SK-N-SH (cell line): Measurements from ENCODE around the gene KBTBD13. TPM values are rescaled to one million over a fixed set of nuclear protein-coding genes. Genes with fewer than 3 reads are reported as not detected.

Experiments
- CTCF ChIA-PET: fragments of 300-600, 350-600 bp; formaldehyde crosslinking; extraction: SDS; loops from one replicate; lab custom pipeline; 2021; lab: Yijun Ruan, JAX
- POLR2A ChIA-PET: fragments of 350-600 bp; sonication (Branson Sonifier 250); formaldehyde crosslinking; extraction: SDS; loops from one replicate; lab custom pipeline; 2020; ENCODE audit warnings: antibody characterized with exemption, inconsistent platforms; lab: Yijun Ruan, JAX
- DNase-seq: peaks from one replicate; pipeline ENCODE4 v3.0.0; 2012
- H2AFZ ChIP-seq: fragments of 200-600 bp; sonication (generic); 2 replicates; pipeline ENCODE4 v1.8.1; 2016; ENCODE audit warnings: antibody characterized with exemption, mild to moderate bottlenecking, low read depth
- H3F3A ChIP-seq: fragments of 200-600 bp; sonication (generic); replicated peaks from 2 replicates; pipeline ENCODE3; 2016; ENCODE audit warnings: antibody characterized with exemption, mild to moderate bottlenecking; ENCODE audit not compliant: insufficient read depth
- H3K27ac ChIP-seq, 2 experiments: fragments of 200-500 bp in 1 of 2; fragments of 200-600 bp in 1 of 2; sonication (Bioruptor generic) in 1 of 2; sonication (generic), shearing (Covaris generic) in 1 of 2; 2 replicates each; pipeline versions ENCODE4 v1.5.1 to v1.6.1; 2014 to 2016; ENCODE audit warnings: low read depth in 2 of 2, inconsistent platforms in 1 of 2, low read length in 1 of 2, mild to moderate bottlenecking in 1 of 2, mixed read lengths in 1 of 2
- H3K27me3 ChIP-seq: fragments of 200-600 bp; sonication (generic), shearing (Covaris generic); 2 replicates; pipeline ENCODE4 v1.6.1; 2016; ENCODE audit warnings: mixed run types; ENCODE audit not compliant: insufficient read depth
- H3K36me3 ChIP-seq, 2 experiments: fragments of 200-500 bp in 1 of 2; fragments of 200-600 bp in 1 of 2; sonication (Bioruptor generic) in 1 of 2; sonication (generic) in 1 of 2; replicated peaks in 1 of 2; 2 replicates each; pipeline versions ENCODE3 to v1.5.1; 2014 to 2016; ENCODE audit warnings: low read length in 1 of 2, mild to moderate bottlenecking in 1 of 2; ENCODE audit not compliant: insufficient read depth in 2 of 2, control insufficient read depth in 1 of 2
- H3K4me1 ChIP-seq, 2 experiments: fragments of 200-500 bp in 1 of 2; fragments of 200-600 bp in 1 of 2; sonication (Bioruptor generic) in 1 of 2; sonication (generic), shearing (Covaris generic) in 1 of 2; 2 replicates each; pipeline versions ENCODE4 v1.5.1 to v1.6.1; 2014 to 2016; ENCODE audit warnings: low read depth in 1 of 2, low read length in 1 of 2, mixed run types in 1 of 2; ENCODE audit not compliant: insufficient read depth in 2 of 2, control insufficient read depth in 1 of 2
- H3K4me2 ChIP-seq: fragments of 200-600 bp; sonication (generic), shearing (Covaris generic); 2 replicates; pipeline ENCODE4 v1.6.1; 2017; ENCODE audit warnings: mixed run types
- H3K4me3 ChIP-seq, 2 experiments: fragments of 200-500 bp in 1 of 2; fragments of 200-600 bp in 1 of 2; sonication (Bioruptor generic) in 1 of 2; sonication (generic), shearing (Covaris generic) in 1 of 2; 2 replicates each; pipeline versions ENCODE4 v1.5.1 to v1.8.1; 2014 to 2016; ENCODE audit warnings: low read depth in 2 of 2, inconsistent platforms in 1 of 2, low read length in 1 of 2, mild to moderate bottlenecking in 1 of 2, mixed read lengths in 1 of 2, moderate library complexity in 1 of 2
- H3K79me2 ChIP-seq: fragments of 200-600 bp; sonication (generic); 2 replicates; pipeline ENCODE4 v1.8.1; 2017; ENCODE audit warnings: mild to moderate bottlenecking; ENCODE audit not compliant: insufficient read depth
- H3K9ac ChIP-seq: fragments of 200-600 bp; sonication (generic); 2 replicates; pipeline ENCODE4 v1.6.1; 2017; ENCODE audit warnings: mixed run types
- H3K9me2 ChIP-seq: fragments of 200-600 bp; sonication (generic); 2 replicates; pipeline ENCODE4 v1.6.1; 2017; ENCODE audit warnings: mixed run types
- H3K9me3 ChIP-seq: fragments of 200-600 bp; sonication (generic); 2 replicates; pipeline ENCODE4 v1.6.1; 2017; ENCODE audit warnings: mixed run types, mild to moderate bottlenecking, moderate library complexity
- H4K20me1 ChIP-seq: fragments of 200-600 bp; sonication (generic); 2 replicates; pipeline ENCODE4 v1.6.1; 2017; ENCODE audit warnings: mild to moderate bottlenecking, mixed run types; ENCODE audit not compliant: insufficient read depth
- ELF1 ChIP-seq: IDR thresholded peaks from 2 replicates; pipeline ENCODE4 v1.4.0; 2012
- GATA2 ChIP-seq: sonication (generic); formaldehyde crosslinking; IDR thresholded peaks from 2 replicates; pipeline ENCODE4 v1.5.0; 2020; ENCODE audit warnings: mild to moderate bottlenecking, missing genetic modification reagents
- JUND ChIP-seq: IDR thresholded peaks from 2 replicates; pipeline ENCODE4 v1.4.0; 2012
- NFIC ChIP-seq: IDR thresholded peaks from 2 replicates; pipeline ENCODE4 v1.4.0; 2012; ENCODE audit warnings: borderline replicate concordance
- NRF1 ChIP-seq: IDR thresholded peaks from 2 replicates; pipeline ENCODE4 v1.6.1; 2012; ENCODE audit warnings: low read depth, mild to moderate bottlenecking, low read length
- RAD21 ChIP-seq: IDR thresholded peaks from 2 replicates; pipeline ENCODE4 v1.6.1; 2012; ENCODE audit warnings: mild to moderate bottlenecking, low read length
- ZBTB33 ChIP-seq: IDR thresholded peaks from 2 replicates; pipeline ENCODE4 v1.4.0; 2012; ENCODE audit warnings: low read depth, borderline replicate concordance
- WGBS: methylation state at CpG from one replicate; pipeline ENCODE4 v1.1.6; 2017; ENCODE audit warnings: low lambda C conversion rate; 5-methylcytosine and 5-hydroxymethylcytosine counted together
- polyA plus RNA-seq, 3 experiments: library from polyadenylated mRNA; depleted of rRNA; stranded (reverse); fragments of >200 nt; gene quantifications; 2 replicates each; pipeline ENCODE4 v1.2.3, GENCODE V29; 2012
- TF ChIP-seq, protein P1 (sequence below): IDR thresholded peaks from 2 replicates; pipeline ENCODE4 v1.4.0; 2012; ENCODE audit warnings: low read depth, borderline replicate concordance
- TF ChIP-seq, protein P2 (sequence below): IDR thresholded peaks from 2 replicates; pipeline ENCODE4 v1.4.0; 2012; ENCODE audit warnings: low read depth

The KBTBD13 gene
- polyA plus RNA-seq, 1 of the 3 experiments (the other 2 are of a cell fraction) = not detected

- POLR2A ChIA-PET = no interaction called here
- CTCF ChIA-PET = interaction anchor here (0.9 to 9.5 kb wide), 7 partner anchors 7 to 237 kb away, joined by 3 to 88 read pairs (median 4); no protein-coding TSS in a partner anchor
Observed at GRCh38 chr15:65060641-65061397, 15.7 kb upstream of the KBTBD13 start.

DNA sequence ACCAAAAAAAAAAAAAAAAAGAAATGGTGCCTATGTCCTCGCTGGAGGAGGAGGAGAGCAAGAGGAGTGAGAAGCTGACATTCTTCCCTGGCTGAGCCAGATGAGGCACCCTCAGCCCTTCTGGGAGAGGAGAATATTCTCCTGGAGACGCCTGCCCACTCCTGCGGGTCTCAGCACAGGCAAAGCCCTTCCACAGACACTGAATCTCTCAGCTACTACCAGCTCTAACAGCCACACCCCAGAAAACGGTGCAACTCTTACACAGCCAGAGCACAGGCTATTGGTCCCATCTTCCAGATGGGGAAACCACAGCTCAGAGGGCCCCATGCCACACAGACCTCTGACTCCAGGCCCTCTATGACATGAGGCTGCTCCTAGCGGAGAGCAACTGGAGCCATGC lies 14.5 kb upstream of the KBTBD13 start:
- ChIA-PET POLR2A (no interaction called here), CTCF (interaction anchor here (1.1 to 9.5 kb wide), 4 partner anchors 8 to 236 kb away, joined by 4 to 88 read pairs (median 8); no protein-coding TSS in a partner anchor)
- Histone ChIP-seq H3F3A (peaks cover 4% of the 10 kb centered on the region), H3K27ac (no peak overlapping the region), H3K9me3 (no peaks in the 10 kb centered on the region), H3K36me3 (no peaks in the 10 kb centered on the region), H2AFZ (no peak overlapping the region), H4K20me1 (no peaks in the 10 kb centered on the region), H3K9me2 (no peaks in the 10 kb centered on the region), H3K4me1 (no peaks in the 10 kb centered on the region), H3K27me3 (peaks cover 6% of the 10 kb centered on the region; the same call in 1 of the 2 replicates), H3K4me3 (no peak overlapping the region), H3K9ac (no peak overlapping the region), H3K79me2 (no peaks in the 10 kb centered on the region), H3K4me2 (no peak overlapping the region)
- TF ChIP-seq ELF1 (no peak), NFIC (no peak), NRF1 (no peak)
- TF ChIP-seq, protein P1, sequence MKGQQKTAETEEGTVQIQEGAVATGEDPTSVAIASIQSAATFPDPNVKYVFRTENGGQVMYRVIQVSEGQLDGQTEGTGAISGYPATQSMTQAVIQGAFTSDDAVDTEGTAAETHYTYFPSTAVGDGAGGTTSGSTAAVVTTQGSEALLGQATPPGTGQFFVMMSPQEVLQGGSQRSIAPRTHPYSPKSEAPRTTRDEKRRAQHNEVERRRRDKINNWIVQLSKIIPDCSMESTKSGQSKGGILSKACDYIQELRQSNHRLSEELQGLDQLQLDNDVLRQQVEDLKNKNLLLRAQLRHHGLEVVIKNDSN = no peak
- TF ChIP-seq, protein P2, sequence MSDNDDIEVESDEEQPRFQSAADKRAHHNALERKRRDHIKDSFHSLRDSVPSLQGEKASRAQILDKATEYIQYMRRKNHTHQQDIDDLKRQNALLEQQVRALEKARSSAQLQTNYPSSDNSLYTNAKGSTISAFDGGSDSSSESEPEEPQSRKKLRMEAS = no peak
- DNase-seq = no peak
- 79% methylated on average over 4 of the region's 5 CpGs for WGBS

More at GRCh38 chr15:65060641-65061397, 15.7 kb upstream of the KBTBD13 start:
- TF ChIP-seq ZBTB33 = no peak
- TF ChIP-seq JUND = no peak
- no peak for TF ChIP-seq GATA2 (CRISPR knock-in tag)
- TF ChIP-seq ELF1 = no peak
- TF ChIP-seq RAD21 = no peak
- TF ChIP-seq, all 33 proteins: peak for 0
- 82% methylated on average over 5 of the region's 6 CpGs for WGBS
- no peaks in the 10 kb centered on the region for H3K4me1 ChIP-seq
- no peaks in the 10 kb centered on the region for H3K9me2 ChIP-seq
- H3K27ac ChIP-seq = no peak overlapping the region
- H3K9me3 ChIP-seq = no peaks in the 10 kb centered on the region
- no peaks in the 10 kb centered on the region for H3K79me2 ChIP-seq
- no peak overlapping the region for H3K4me2 ChIP-seq
- H4K20me1 ChIP-seq = no peaks in the 10 kb centered on the region
- no peak for DNase-seq
- H3K36me3 ChIP-seq = no peaks in the 10 kb centered on the region
- H3F3A ChIP-seq = no peaks in the 10 kb centered on the region
- no peak overlapping the region for H3K9ac ChIP-seq
- H3K4me3 ChIP-seq = no peak overlapping the region
- no peak overlapping the region for H2AFZ ChIP-seq
- H3K27me3 ChIP-seq = no peaks in the 10 kb centered on the region
